Measurements from ENCODE around the gene CAB39. TPM values are rescaled to one million over a fixed set of nuclear protein-coding genes. Genes with fewer than 3 reads are reported as not detected.

Gene CAB39
- total RNA-seq, 2 donors from 2014 or later: 32.3 to 34.5 TPM

- no peak for ATAC-seq
- no peaks in the 10 kb centered on the region for H3K9me3 ChIP-seq
Observed at GRCh38 chr2:230811508-230811907, 98.9 kb downstream of the CAB39 start.

DNA sequence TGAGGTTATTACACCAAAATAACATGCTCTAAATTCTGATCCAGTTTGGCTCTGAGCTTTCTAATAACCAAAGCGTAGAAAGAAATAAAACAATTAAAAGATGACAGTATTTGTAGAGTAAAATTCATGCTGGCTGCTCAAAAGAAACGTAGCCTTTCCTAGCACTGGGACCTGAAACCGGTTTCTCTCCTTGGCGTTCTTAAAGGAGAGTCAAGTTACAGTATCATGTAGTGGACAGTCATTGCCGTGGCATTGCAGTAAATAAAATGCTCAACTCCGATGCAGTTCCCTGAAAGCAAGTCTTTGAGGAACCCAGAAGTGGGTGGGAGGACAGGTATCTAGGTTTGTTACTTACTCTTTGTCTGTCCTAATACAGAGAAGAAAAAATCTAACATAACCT lies 99.4 kb downstream of the CAB39 start:
- Histone ChIP-seq H3K27ac (no peak overlapping the region), H3K4me1 (peaks cover 6% of the 10 kb centered on the region), H3K9me3 (no peaks in the 10 kb centered on the region), H3K27me3 (no peaks in the 10 kb centered on the region), H3K4me3 (no peak overlapping the region), H3K36me3 (replicated peaks in 1 of 2; ENCODE audit: insufficient read depth in 1 of 2, low read depth in 2 of 2) (peaks cover 0 to 10% of the 10 kb centered on the region in 2 donors)
- intact Hi-C loops (cut with DNase I): no loop called here
- DNase-seq (no peak), ATAC-seq (no peak)
- 87 to 95% methylated on average over 6 of the region's 6 CpGs for WGBS, 2 donors
- no peak for TF ChIP-seq CTCF (IDR thresholded peaks at IDR 0.05)

More at GRCh38 chr2:230811508-230811907, 98.9 kb downstream of the CAB39 start:
- no peak overlapping the region for H3K4me3 ChIP-seq
- WGBS, 2 donors: 46 to 49% methylated on average over 3 of the region's 3 CpGs
- no peak for TF ChIP-seq CTCF (IDR thresholded peaks at IDR 0.05)
- no peak for TF ChIP-seq POLR2A (IDR thresholded peaks at IDR 0.05)
- H3K27me3 ChIP-seq: no peaks in the 10 kb centered on the region
- intact Hi-C loops (cut with DNase I): no loop called here
- H3K27ac ChIP-seq: no peak overlapping the region
- peaks cover under 1% of the 10 kb centered on the region for H3K4me1 ChIP-seq
- peaks cover 0 to 10% of the 10 kb centered on the region in 2 donors for H3K36me3 ChIP-seq (replicated peaks in 1 of 2; ENCODE audit: insufficient read depth in 1 of 2, low read depth in 2 of 2)
- no peak for DNase-seq

DNA sequence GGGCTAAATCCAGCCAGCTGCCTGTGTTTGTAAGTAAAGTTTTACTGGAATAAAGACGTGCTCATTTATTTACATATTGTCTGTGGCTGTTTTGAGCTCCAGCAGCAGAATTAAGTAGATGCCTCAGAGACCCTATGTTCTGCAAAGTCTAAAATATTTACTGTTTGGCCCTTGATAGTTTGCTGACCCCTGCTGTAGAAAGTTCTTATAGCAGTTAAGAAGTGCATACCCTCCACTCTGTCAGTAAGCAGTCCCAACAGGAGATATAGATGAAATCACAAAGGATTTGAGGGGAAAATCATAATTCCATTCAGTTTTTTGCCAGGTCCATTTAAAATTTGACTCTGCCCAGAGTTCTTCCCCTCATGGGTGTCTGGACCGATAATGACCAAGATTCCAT lies 102.0 kb downstream of the CAB39 start:
- TF ChIP-seq CTCF (IDR thresholded peaks at IDR 0.05): peak in 1 of 7 experiments; percentile 8
- no peak for TF ChIP-seq POLR2A (IDR thresholded peaks at IDR 0.05)
- H3K4me1 ChIP-seq: peaks cover 9% of the 10 kb centered on the region
- WGBS, 2 donors: 73 to 83% methylated on average over 2 of the region's 2 CpGs
- no peak overlapping the region for H3K4me3 ChIP-seq
- no peak for ATAC-seq
- DNase-seq: no peak
- no peaks in the 10 kb centered on the region for H3K27me3 ChIP-seq
- no peaks in the 10 kb centered on the region for H3K9me3 ChIP-seq
- peaks cover 0 to 21% of the 10 kb centered on the region in 2 donors for H3K36me3 ChIP-seq (replicated peaks in 1 of 2; ENCODE audit: insufficient read depth in 1 of 2, low read depth in 2 of 2)
- intact Hi-C loops (cut with DNase I): no loop called here
- H3K27ac ChIP-seq: no peak overlapping the region

DNA sequence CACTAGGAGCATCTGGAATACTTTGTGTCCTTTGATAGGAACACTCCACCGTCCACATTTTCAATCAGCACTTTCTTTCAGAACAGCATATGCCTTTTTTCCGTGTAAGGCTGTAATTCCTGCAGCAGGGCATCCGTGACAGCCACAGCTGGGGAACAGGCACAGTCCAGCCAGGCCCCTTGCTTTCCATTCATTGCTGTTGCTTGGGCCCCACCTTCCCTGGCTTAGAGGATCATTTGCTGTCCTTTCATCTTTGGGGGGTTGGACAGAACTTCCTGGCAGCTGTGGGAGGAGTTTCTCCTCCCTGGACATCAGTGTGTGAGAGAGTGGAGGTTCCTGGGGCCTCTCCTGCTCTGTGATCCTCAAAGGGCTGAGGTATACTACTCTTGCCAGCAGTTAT lies 102.4 kb downstream of the CAB39 start:
- intact Hi-C loops (cut with DNase I): no loop called here
- 74 to 82% methylated on average over 3 of the region's 3 CpGs for WGBS, 2 donors
- ATAC-seq (no peak), DNase-seq (no peak)
- no peaks in the 10 kb centered on the region for H3K9me3 ChIP-seq
- H3K4me3 ChIP-seq: no peak overlapping the region
- no peaks in the 10 kb centered on the region for H3K27me3 ChIP-seq
- H3K4me1 ChIP-seq: peaks cover 9% of the 10 kb centered on the region
- TF ChIP-seq CTCF (IDR thresholded peaks at IDR 0.05) (no peak), POLR2A (IDR thresholded peaks at IDR 0.05) (no peak)
- H3K36me3 ChIP-seq (replicated peaks in 1 of 2; ENCODE audit: insufficient read depth in 1 of 2, low read depth in 2 of 2): peaks cover 0 to 21% of the 10 kb centered on the region in 2 donors
- no peak overlapping the region for H3K27ac ChIP-seq

DNA sequence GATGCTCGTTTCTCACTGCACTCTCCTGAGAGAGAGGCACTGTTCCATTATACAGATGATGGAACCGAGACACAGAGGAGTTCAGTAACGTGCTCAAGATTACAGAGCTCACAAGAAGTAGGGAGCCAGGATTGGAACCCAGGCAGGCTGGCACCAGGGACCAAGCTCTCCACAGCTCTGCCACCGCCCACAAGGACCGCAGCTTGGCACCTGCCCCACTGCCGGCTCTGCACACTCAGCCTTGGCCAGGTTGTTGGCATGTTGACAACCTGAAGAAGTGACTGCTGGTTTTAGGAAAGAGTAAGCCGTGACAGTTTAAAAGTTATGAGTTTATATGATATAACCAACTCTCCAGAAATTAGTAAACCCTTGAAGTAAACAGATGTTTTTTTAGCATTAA lies 104.1 kb downstream of the CAB39 start:
- DNase-seq: peak; percentile 44 to 76 (median 64)
- 33 to 42% methylated on average over 7 of the region's 7 CpGs for WGBS, 2 donors
- no peak overlapping the region for H3K27ac ChIP-seq
- H3K4me3 ChIP-seq: no peak overlapping the region
- H3K36me3 ChIP-seq (replicated peaks in 1 of 2; ENCODE audit: insufficient read depth in 1 of 2, low read depth in 2 of 2): peaks cover 0 to 14% of the 10 kb centered on the region in 2 donors
- H3K4me1 ChIP-seq: peaks cover 9% of the 10 kb centered on the region
- intact Hi-C loops (cut with DNase I): no loop called here
- H3K9me3 ChIP-seq: no peaks in the 10 kb centered on the region
- no peaks in the 10 kb centered on the region for H3K27me3 ChIP-seq
- peak; percentile 38 for ATAC-seq
- TF ChIP-seq POLR2A (IDR thresholded peaks at IDR 0.05) (no peak), CTCF (IDR thresholded peaks at IDR 0.05) (no peak)
